GM12801 (cell line): ENCODE measurements around the gene TTYH2.

ENCODE experiments used
- TF ChIP-seq, protein P1 (sequence below): IDR thresholded peaks from one replicate; pipeline ENCODE4 v1.5.1; 2011; ENCODE audit warnings: control low read depth; ENCODE audit not compliant: insufficient read length; ENCODE audit errors: extremely low read depth

The TTYH2 gene

DNA sequence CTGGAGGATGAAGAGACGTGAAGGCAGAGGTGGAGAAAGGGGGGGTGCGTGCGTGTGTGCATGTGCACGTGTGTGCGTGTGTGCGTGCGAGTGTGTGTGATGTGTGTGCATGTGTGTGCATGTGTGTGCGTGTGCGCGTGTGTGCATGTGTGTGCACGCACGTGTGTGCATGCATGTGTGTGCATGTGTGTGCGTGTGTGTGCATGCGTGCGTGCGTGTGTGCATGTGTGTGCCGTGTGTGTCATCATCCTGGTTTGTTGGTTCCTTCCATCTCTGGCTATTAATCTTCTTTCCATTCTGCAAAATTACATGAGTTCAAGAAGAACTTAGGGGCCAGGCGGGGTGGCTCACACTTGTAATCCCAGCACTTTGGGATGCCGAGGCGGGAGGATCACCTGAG is 26.9 kb upstream of the TTYH2 start:
- TF ChIP-seq, protein P1, sequence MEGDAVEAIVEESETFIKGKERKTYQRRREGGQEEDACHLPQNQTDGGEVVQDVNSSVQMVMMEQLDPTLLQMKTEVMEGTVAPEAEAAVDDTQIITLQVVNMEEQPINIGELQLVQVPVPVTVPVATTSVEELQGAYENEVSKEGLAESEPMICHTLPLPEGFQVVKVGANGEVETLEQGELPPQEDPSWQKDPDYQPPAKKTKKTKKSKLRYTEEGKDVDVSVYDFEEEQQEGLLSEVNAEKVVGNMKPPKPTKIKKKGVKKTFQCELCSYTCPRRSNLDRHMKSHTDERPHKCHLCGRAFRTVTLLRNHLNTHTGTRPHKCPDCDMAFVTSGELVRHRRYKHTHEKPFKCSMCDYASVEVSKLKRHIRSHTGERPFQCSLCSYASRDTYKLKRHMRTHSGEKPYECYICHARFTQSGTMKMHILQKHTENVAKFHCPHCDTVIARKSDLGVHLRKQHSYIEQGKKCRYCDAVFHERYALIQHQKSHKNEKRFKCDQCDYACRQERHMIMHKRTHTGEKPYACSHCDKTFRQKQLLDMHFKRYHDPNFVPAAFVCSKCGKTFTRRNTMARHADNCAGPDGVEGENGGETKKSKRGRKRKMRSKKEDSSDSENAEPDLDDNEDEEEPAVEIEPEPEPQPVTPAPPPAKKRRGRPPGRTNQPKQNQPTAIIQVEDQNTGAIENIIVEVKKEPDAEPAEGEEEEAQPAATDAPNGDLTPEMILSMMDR: no peak

DNA sequence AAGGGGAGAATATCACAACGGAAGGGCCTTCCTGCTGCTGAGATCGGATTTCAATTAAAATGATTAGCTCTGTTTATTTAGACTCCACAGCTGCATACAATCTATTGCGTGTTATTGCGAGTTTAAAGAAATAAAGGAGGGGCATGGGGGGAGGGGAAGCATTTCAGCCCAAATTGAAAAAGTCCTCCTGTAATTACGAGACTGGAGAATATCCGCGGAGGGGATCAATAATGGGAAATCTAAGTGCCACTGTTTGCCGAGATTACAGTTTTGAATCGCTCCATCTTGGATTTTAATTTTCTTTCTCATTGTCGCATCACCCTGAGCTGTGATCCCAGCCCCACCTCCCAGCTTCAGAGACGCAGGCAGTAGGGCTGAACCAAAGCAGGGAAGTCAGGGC is 25.6 kb upstream of the TTYH2 start:
- TF ChIP-seq, protein P1: no peak

DNA sequence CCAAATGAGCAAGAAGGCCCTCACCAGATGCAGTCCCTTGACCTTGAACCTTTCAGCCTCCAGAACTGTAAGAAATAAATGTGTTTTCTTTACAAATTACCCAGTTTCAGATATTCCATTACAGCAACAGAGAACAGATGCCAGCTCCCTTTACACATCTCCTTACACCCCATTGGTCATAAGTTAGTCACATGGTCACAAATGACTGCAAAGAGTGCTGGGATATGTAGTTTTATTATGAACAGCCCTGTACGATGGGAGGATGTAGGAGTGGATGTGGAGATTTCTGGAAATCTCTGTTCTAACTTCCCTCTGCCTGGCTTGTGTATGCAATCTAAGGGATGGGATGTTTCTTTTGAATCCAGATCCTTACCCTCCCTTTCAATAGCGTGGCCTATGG is 23.2 kb upstream of the TTYH2 start:
- TF ChIP-seq, protein P1: no peak

DNA sequence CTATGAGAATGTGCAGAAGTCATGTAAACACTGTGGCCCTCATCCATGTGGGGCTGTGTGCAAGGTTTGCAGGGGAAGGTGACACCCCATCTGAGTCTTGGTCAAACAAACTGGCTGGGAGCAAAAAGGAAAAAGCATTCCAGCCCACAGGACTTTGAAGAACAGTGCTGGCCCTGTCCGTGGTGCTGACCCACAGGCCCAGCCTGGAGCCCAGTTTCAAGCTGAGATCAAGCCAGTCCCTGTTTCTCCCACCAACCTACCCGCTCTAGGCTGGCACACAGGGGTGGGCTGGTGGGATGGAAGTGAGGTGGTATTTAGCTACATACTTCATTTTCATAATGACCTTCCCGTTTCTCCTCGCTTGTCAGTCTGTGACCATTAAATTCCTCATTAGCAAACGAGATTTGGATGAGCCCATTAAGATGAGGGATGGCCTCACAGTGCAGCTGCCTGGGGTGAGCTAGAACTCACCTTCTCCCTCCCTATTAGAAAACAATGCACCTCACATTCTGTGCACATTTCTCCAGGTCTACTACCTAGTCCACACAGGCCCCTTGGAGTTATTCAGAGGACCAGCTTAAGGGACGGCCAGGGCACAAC is 22.5 kb upstream of the TTYH2 start:
- TF ChIP-seq, protein P1: no peak

DNA sequence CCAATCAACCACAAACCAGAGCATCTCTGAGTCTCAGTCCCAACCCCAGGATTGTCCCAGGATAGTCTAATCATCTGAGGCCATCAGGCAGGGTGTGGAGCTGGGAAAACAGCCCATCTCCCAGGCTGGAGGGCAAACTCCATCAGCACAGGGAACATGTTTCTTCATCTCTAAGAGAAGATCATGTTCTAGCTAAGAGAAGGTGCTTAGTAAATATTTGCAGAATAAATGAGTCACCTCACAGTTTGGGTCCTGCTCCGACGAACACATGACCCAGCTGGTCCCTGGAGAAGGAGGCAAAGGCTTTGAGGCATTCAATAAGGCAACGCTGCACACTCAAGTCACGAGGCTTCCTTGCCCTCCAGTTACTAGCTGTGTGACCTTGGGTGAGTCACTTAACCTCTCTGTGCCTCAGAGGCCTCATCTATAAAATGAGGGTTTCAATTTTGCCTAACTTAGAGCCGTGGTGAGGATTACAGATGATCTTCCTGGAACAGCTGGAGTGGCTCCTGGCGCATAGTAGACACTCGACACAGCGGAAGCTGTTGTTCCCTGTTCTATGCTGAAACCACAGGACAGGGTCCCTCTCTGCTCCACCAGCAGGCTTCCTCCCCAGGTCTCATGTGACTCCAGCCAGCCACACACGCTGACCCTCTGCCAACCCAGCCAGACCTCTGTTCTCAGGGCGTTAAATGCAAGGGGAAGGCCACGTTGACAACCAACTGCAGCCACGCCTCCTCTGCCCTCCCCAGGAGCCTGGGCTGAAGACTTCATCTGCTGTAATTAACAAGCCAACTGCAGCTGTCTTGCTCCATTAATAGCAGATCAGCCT is 20.2 kb upstream of the TTYH2 start:
- TF ChIP-seq, protein P1: no peak

DNA sequence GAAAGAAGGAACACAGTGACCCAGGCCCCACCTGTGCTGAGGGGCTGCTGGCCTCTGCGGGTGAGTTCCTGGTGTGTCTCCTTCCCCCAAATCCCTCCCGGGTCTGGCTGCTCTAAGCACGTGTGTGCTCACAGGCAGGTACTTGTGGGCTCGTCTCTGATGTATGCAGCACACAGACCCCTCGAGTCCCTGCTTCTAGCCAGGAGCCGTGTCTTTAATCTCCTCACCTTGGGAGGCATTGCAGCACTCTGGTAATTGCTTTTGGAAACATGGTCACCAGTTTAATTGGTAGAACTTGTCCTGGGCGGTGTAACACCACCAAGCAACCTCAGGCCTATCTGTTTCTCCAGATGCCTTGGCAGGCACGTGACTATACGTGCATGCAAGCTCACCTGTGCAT is 18.7 kb upstream of the TTYH2 start:
- TF ChIP-seq, protein P1: no peak

DNA sequence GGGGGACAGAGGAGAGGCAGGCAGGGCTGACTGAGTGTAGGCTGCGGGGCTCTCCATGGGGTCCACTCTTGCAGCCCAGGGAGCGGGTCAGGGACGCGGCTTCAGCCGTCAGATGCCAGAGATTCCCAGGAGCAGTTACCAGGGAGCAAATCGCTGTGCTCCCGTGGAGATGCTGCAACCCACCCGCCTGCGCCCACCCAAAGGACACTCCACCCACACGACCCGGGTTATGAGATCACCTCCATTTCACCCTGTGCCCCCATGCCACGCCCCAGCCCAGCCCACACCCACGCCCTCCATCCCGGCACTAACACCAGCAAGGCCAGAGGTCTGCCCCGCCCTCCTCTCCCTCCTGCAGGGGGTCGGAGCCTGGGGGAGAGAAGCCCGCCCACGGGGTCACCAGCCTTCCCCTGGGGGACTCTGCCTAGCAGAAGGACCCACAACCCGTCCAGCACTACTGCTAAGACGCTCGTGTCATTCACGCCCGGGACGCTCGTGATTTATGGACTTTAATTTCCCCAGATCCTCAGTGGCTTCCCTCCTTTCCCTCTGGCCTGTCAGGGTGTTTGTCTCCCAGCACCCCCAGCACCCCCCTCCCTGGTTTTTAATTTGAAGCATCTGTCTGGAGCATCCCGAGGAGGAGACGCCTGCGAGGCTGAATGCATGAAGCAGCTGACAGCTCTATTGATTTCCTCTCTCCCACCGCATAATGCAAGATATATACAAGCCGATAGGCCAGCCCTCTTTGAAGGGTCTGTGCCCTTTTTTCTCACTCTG is 16.6 kb upstream of the TTYH2 start:
- TF ChIP-seq, protein P1: no peak
